Colon (tissue), 2 donors: ENCODE results near the gene ISLR2.

ENCODE experiments used
- FAIRE-seq: peaks from 2 replicates; lab custom pipeline; 2012; peaks lifted over from hg19 to GRCh38; lab: Jason Lieb, UNC
- donor health status: control.
- donor health status: control.

Gene ISLR2

GRCh38 chr15:74128785-74129585 lies 1.4 kb upstream of the ISLR2 start:
- no peak for FAIRE-seq

DNA sequence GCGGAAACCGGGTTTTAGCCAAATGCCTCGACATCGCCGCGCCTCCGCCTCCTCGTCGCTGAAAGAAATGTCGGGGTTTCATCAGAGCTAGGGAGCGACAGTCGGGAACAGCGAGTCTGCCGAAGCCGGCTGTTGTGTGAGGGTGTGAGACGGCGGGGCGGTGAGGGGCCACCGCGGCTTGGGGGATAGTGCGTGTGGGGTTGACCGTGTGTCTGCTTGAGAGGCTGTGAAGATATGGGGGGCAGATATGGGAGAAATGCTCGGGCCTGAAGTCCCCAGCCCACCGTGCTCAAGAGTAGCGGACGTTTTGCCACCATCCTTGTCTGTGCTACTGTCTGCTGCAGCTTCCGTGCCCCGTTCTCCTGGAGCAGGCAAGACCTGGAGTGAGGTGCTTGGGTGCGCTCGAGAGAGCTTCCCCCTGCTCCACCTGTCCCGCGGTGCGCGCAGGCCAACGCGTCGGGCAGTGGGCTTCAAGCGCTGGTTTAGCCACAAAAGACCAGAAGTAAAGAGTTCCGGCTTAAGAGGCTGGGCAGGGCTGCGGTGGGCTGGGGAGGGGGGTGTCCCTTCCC lies 716 bp upstream of the ISLR2 start:
- no peak for FAIRE-seq

GRCh38 chr15:74130849-74131627 lies 652 bp downstream of the ISLR2 start:
- FAIRE-seq, result no peak

- FAIRE-seq, result no peak
Measured at GRCh38 chr15:74131628-74132413, 1.4 kb downstream of the ISLR2 start.

DNA sequence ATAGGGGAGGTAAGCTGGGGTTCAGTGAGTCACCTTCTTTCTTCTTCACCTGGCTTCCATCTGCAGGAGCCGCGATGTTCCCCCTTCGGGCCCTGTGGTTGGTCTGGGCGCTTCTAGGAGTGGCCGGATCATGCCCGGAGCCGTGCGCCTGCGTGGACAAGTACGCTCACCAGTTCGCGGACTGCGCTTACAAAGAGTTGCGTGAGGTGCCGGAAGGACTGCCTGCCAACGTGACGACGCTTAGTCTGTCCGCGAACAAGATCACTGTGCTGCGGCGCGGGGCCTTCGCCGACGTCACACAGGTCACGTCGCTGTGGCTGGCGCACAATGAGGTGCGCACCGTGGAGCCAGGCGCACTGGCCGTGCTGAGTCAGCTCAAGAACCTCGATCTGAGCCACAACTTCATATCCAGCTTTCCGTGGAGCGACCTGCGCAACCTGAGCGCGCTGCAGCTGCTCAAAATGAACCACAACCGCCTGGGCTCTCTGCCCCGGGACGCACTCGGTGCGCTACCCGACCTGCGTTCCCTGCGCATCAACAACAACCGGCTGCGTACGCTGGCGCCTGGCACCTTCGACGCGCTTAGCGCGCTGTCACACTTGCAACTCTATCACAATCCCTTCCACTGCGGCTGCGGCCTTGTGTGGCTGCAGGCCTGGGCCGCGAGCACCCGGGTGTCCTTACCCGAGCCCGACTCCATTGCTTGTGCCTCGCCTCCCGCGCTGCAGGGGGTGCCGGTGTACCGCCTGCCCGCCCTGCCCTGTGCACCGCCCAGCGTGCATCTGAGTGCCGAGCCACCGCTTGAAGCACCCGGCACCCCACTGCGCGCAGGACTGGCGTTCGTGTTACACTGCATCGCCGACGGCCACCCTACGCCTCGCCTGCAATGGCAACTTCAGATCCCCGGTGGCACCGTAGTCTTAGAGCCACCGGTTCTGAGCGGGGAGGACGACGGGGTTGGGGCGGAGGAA lies 2.6 kb downstream of the ISLR2 start:
- FAIRE-seq, result no peak

DNA sequence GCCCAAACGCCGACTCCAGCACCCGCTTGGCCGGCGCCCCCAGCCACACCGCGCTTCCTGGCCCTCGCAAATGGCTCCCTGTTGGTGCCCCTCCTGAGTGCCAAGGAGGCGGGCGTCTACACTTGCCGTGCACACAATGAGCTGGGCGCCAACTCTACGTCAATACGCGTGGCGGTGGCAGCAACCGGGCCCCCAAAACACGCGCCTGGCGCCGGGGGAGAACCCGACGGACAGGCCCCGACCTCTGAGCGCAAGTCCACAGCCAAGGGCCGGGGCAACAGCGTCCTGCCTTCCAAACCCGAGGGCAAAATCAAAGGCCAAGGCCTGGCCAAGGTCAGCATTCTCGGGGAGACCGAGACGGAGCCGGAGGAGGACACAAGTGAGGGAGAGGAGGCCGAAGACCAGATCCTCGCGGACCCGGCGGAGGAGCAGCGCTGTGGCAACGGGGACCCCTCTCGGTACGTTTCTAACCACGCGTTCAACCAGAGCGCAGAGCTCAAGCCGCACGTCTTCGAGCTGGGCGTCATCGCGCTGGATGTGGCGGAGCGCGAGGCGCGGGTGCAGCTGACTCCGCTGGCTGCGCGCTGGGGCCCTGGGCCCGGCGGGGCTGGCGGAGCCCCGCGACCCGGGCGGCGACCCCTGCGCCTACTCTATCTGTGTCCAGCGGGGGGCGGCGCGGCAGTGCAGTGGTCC lies 3.5 kb downstream of the ISLR2 start:
- no peak for FAIRE-seq

DNA sequence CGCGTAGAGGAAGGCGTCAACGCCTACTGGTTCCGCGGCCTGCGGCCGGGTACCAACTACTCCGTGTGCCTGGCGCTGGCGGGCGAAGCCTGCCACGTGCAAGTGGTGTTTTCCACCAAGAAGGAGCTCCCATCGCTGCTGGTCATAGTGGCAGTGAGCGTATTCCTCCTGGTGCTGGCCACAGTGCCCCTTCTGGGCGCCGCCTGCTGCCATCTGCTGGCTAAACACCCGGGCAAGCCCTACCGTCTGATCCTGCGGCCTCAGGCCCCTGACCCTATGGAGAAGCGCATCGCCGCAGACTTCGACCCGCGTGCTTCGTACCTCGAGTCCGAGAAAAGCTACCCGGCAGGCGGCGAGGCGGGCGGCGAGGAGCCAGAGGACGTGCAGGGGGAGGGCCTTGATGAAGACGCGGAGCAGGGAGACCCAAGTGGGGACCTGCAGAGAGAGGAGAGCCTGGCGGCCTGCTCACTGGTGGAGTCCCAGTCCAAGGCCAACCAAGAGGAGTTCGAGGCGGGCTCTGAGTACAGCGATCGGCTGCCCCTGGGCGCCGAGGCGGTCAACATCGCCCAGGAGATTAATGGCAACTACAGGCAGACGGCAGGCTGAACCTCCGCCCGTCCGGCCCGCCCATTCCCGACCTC lies 4.1 kb downstream of the ISLR2 start:
- no peak for FAIRE-seq

DNA sequence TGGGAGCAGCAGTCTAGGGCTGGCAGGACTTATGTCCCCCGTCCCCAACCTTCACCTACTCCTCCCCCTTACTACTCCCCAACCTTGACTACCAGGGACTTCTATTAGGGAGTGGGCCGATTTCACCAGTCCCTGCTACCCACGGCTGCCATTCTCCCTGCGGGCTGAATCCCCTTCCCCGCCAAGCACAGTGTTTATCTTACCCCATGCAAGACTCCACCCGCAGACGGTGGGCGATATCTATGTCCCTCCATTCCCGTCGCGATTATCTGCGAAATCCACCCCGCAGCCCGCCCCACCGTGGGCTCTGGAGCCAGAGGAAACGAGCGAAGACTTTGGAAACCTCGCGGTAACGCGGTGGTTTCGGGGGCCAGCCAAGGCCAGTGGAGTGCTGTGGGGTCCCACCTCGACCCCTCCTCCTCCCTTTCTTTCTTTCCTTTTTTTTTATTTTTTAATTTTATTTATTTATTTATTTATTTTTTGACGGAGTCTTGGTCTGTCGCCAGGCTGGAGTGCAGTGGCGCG lies 4.7 kb downstream of the ISLR2 start:
- FAIRE-seq, result no peak

DNA sequence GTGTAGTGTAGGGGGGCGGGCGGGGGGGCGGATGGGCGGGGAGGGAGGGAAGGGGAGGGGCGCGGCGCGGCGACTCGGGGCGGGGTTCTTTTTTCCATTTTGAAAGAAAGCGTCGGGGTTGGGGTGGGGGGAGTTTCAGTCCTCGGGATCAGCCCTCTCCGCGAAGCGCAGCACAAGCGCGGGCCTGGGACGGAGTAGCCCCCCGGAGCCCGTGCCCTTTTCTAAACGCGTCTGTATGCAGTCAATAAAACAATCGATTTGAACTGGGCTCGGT lies 6.1 kb downstream of the ISLR2 start:
- FAIRE-seq, result no peak

- FAIRE-seq, result no peak
Measured at GRCh38 chr15:74136814-74137536, 6.6 kb downstream of the ISLR2 start.

DNA sequence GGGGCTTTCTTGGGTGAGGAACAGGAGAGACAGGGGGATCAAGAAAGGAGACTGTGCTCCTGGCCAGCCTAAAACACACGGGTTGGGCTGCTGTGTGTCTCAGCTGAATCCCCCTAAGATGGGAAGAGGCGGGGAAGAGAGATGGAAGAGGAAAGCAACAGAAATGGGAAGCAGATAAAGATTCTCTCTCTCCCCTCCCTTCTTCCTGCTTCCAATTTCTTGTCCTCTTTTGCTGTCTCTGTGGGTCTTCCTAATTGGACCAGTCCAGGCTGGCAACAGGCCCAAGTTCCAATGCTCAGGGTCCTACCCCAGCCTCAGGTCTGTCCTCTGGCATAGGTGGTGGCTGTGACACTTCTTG lies 7.1 kb downstream of the ISLR2 start:
- no peak for FAIRE-seq

- no peak for FAIRE-seq
Measured at GRCh38 chr15:74138642-74139041, 8.3 kb downstream of the ISLR2 start.

DNA sequence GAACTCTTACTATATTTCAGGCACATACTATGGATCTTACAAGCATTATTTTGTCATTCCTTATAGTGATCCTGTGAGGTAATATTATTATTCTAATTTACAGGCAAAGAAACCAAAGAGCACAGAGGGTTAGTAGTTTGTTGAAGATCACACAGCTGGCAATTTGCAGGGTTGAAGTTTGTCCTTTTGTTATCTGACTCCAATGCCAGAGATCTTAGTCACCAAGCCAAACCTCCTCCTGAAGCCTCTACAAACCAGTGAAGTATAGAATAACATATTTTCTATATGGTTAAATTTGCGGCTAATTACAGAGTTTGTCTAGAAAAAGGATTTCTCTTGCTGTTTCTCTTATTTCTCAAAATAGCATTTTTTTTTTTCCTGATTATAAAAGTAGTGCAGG lies 11.2 kb downstream of the ISLR2 start:
- FAIRE-seq, result no peak

GRCh38 chr15:74144153-74144775 lies 13.9 kb downstream of the ISLR2 start:
- no peak for FAIRE-seq

DNA sequence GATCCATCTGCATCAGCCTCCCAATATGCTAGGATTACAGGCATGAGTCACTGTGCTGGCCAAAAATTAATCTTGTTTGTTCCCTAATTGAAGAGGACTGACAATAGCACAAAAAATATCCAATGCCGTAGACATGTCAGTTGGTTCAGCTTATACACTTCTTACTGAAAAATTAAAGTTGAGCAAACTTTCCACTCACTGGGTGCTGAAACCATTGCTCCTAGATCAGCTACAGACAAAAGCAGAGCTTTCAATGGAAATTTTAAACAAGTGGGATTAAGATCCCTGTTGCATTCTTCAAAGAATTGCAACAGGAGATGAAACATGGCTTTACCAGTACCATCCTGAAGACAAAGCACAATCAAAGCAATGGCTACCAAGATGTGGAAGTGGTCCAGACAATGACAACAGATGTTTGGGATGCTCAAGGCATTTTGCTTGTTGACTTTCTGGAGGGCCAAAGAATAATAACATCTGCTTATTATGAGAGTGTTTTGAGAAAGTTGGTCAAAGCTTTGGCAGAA lies 16.0 kb downstream of the ISLR2 start:
- FAIRE-seq, result no peak

GRCh38 chr15:74147051-74147450 lies 16.7 kb downstream of the ISLR2 start:
- FAIRE-seq, result no peak

DNA sequence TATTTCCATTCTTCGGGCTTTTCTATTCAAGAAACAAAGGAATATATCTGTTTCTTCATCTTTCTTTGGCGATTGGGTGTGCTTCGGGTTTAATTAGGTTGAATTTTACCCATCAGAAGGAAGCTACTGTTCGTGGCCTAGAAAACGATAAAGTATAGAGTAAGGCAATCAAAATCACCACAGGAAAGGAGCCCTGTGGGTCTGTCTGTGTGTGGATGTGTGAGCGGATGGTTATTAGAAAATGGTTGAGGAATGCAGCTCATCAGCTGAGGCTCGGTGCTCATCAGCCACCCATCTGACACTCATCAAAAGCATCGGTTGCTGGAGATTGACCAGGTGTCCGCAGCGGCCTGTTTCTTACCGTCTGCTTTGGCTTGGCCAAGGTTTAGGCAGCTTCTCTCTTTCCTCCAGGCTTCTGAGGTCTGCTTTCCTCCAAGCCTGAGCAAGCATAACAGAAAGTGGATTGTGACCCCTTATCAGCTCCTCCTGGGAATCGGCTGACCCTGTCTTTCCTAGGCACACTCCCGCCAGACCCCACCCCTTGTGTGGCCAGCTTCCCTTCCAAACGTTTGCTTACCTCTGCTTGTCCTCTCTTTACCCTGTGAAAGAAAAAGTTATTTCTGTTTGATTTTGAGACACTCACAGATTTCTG lies 25.5 kb downstream of the ISLR2 start:
- FAIRE-seq, result no peak
